ENCODE results near the gene RAB27B.

- no peak for TF ChIP-seq CTCF (conservative IDR thresholded peaks at IDR 0.05)
- no peak for TF ChIP-seq ZFX (IDR thresholded peaks at IDR 0.05)
Measured at GRCh38 chr18:54786206-54786605, 42.1 kb upstream of the RAB27B start.

All from C4-2B (cell line).